GM19025 (cell line): Measurements from ENCODE around the gene ASTN2.

Source experiments
- ATAC-seq: cut with Tn5 transposase; IDR thresholded peaks from one replicate; pipeline ENCODE4 v1.9.1; 2021; ENCODE audit warnings: mild to moderate bottlenecking, low read depth, moderate library complexity; ENCODE audit not compliant: unreplicated experiment

Gene ASTN2

GRCh38 chr9:116566677-116567488 lies 848.0 kb downstream of the ASTN2 start:
- ATAC-seq: no peak

- no peak for ATAC-seq
Observed at GRCh38 chr9:116565986-116566385, 848.9 kb downstream of the ASTN2 start.

- ATAC-seq: no peak
Observed at GRCh38 chr9:116564266-116564793, 850.5 kb downstream of the ASTN2 start.

- no peak for ATAC-seq
Observed at GRCh38 chr9:116558818-116559540, 855.9 kb downstream of the ASTN2 start.

- no peak for ATAC-seq
Observed at GRCh38 chr9:116558035-116558434, 856.8 kb downstream of the ASTN2 start.

- ATAC-seq: no peak
Observed at GRCh38 chr9:116555556-116556155, 859.2 kb downstream of the ASTN2 start.

GRCh38 chr9:116555119-116555518 lies 859.7 kb downstream of the ASTN2 start:
- ATAC-seq: no peak

GRCh38 chr9:116550696-116551436 lies 864.0 kb downstream of the ASTN2 start:
- ATAC-seq: no peak

- no peak for ATAC-seq
Observed at GRCh38 chr9:116549786-116550660, 864.8 kb downstream of the ASTN2 start.

- no peak for ATAC-seq
Observed at GRCh38 chr9:116549061-116549664, 865.7 kb downstream of the ASTN2 start.

GRCh38 chr9:116547729-116548426 lies 867.0 kb downstream of the ASTN2 start:
- no peak for ATAC-seq

- no peak for ATAC-seq
Observed at GRCh38 chr9:116546711-116547581, 867.9 kb downstream of the ASTN2 start.

GRCh38 chr9:116544896-116545295 lies 870.0 kb downstream of the ASTN2 start:
- ATAC-seq: no peak

GRCh38 chr9:116543731-116544400 lies 871.0 kb downstream of the ASTN2 start:
- ATAC-seq: no peak

- no peak for ATAC-seq
Observed at GRCh38 chr9:116541402-116541801, 873.5 kb downstream of the ASTN2 start.

GRCh38 chr9:116539549-116539948 lies 875.3 kb downstream of the ASTN2 start:
- no peak for ATAC-seq

- ATAC-seq: no peak
Observed at GRCh38 chr9:116525611-116526010, 889.2 kb downstream of the ASTN2 start.
